ENCODE results near the gene TSSK3. TPM values are rescaled to one million over a fixed set of nuclear protein-coding genes. Genes with fewer than 3 reads are reported as not detected.
A peak's percentile ranks its signal among the peaks of the same experiment; 100 is the strongest.

The TSSK3 gene
- total RNA-seq, 1 experiment from 2014 or later, result 2.9 TPM

DNA sequence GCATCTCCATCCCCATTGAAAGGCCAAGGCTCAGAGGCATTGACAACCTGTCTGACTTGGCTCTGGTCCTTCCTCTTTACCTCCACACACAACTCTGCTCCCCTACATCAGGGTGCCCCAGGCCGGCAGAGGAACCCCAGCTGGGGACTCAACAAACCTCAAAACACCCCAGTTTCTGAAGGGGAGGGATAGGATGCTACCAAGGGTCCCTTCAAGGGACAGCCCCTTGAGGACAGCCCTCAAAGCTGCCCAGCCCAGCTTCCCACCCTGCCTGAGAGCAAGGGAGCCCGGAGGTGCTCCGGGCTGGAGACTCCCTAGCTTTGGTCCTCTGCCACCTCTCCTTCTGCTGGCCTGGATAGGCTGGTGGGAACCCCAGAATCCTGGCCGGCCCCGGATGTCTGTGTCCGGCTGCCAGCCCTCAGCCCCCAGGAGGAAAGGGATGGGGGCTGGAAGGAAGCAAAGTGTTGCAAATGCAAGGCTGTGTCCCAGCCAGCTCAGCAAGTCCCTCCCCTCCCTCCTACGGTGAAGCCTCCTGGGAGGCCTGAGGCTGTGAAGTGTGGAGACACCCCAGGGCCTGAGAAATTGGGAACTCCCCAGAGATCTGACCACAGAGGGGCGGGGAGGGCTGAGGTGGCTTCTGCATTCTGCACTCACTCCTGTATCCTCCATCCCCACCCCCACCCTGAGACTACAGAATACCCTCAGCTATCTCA, 25.2 kb upstream of the TSSK3 start (continued):
- TF ChIP-seq, protein P1, sequence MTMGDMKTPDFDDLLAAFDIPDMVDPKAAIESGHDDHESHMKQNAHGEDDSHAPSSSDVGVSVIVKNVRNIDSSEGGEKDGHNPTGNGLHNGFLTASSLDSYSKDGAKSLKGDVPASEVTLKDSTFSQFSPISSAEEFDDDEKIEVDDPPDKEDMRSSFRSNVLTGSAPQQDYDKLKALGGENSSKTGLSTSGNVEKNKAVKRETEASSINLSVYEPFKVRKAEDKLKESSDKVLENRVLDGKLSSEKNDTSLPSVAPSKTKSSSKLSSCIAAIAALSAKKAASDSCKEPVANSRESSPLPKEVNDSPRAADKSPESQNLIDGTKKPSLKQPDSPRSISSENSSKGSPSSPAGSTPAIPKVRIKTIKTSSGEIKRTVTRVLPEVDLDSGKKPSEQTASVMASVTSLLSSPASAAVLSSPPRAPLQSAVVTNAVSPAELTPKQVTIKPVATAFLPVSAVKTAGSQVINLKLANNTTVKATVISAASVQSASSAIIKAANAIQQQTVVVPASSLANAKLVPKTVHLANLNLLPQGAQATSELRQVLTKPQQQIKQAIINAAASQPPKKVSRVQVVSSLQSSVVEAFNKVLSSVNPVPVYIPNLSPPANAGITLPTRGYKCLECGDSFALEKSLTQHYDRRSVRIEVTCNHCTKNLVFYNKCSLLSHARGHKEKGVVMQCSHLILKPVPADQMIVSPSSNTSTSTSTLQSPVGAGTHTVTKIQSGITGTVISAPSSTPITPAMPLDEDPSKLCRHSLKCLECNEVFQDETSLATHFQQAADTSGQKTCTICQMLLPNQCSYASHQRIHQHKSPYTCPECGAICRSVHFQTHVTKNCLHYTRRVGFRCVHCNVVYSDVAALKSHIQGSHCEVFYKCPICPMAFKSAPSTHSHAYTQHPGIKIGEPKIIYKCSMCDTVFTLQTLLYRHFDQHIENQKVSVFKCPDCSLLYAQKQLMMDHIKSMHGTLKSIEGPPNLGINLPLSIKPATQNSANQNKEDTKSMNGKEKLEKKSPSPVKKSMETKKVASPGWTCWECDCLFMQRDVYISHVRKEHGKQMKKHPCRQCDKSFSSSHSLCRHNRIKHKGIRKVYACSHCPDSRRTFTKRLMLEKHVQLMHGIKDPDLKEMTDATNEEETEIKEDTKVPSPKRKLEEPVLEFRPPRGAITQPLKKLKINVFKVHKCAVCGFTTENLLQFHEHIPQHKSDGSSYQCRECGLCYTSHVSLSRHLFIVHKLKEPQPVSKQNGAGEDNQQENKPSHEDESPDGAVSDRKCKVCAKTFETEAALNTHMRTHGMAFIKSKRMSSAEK (CRISPR knock-in tag; IDR thresholded peaks at IDR 0.05; ENCODE audit: borderline replicate concordance), result no peak
- TF ChIP-seq NR2C2 (CRISPR knock-in tag; IDR thresholded peaks at IDR 0.05) (no peak), ETV6 (CRISPR knock-in tag; IDR thresholded peaks at IDR 0.05) (no peak), JUN (CRISPR knock-in tag; IDR thresholded peaks at IDR 0.05) (no peak), RORB (CRISPR knock-in tag; IDR thresholded peaks at IDR 0.05) (no peak), ZNF138 (CRISPR knock-in tag; conservative IDR thresholded peaks at IDR 0.05) (no peak), TCF7 (CRISPR knock-in tag; IDR thresholded peaks at IDR 0.05; ENCODE audit: low read depth) (no peak), SOX15 (CRISPR knock-in tag; IDR thresholded peaks at IDR 0.05) (no peak)
- TF ChIP-seq, protein P2, sequence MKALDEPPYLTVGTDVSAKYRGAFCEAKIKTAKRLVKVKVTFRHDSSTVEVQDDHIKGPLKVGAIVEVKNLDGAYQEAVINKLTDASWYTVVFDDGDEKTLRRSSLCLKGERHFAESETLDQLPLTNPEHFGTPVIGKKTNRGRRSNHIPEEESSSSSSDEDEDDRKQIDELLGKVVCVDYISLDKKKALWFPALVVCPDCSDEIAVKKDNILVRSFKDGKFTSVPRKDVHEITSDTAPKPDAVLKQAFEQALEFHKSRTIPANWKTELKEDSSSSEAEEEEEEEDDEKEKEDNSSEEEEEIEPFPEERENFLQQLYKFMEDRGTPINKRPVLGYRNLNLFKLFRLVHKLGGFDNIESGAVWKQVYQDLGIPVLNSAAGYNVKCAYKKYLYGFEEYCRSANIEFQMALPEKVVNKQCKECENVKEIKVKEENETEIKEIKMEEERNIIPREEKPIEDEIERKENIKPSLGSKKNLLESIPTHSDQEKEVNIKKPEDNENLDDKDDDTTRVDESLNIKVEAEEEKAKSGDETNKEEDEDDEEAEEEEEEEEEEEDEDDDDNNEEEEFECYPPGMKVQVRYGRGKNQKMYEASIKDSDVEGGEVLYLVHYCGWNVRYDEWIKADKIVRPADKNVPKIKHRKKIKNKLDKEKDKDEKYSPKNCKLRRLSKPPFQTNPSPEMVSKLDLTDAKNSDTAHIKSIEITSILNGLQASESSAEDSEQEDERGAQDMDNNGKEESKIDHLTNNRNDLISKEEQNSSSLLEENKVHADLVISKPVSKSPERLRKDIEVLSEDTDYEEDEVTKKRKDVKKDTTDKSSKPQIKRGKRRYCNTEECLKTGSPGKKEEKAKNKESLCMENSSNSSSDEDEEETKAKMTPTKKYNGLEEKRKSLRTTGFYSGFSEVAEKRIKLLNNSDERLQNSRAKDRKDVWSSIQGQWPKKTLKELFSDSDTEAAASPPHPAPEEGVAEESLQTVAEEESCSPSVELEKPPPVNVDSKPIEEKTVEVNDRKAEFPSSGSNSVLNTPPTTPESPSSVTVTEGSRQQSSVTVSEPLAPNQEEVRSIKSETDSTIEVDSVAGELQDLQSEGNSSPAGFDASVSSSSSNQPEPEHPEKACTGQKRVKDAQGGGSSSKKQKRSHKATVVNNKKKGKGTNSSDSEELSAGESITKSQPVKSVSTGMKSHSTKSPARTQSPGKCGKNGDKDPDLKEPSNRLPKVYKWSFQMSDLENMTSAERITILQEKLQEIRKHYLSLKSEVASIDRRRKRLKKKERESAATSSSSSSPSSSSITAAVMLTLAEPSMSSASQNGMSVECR (CRISPR knock-in tag; IDR thresholded peaks at IDR 0.05; ENCODE audit: borderline replicate concordance), result no peak

DNA sequence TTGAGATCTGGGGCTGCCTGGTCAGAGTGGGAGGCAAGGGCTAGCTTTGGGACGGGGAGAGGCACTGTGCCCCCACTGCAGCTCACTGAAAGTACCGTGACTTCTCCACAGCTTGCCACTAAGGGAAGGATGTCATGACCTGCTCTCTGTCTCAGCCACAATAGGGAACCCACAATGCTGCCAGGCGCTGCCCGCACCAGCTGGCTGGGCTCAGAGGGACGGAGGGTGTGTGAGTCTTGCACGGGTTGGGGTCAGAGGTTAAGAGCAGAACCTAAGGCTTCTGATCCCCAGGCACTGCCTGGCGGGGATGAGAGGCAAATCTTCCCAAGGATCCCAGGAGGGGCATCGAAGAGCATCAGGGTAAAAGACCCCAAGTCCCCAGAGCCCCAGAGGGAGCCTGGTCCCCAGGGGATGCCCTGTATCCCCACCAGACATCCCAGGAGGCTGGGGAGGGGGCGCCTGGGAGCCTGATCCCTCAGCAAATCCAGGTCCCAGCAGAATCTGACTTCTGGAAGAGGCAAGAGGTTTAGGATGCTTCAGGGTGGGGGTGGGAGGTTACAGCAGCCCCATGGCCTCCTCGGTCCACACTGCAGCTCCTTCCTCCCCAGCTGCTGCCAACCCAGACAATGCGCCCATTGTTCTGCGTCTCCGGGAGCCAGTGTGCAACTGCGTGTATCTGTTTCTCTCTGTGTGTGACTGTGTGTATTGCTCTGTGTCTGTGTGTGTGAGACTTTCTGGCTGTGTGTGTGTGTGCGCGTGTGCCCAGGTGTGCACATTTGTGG, 24.3 kb upstream of the TSSK3 start:
- TF ChIP-seq, protein P3, sequence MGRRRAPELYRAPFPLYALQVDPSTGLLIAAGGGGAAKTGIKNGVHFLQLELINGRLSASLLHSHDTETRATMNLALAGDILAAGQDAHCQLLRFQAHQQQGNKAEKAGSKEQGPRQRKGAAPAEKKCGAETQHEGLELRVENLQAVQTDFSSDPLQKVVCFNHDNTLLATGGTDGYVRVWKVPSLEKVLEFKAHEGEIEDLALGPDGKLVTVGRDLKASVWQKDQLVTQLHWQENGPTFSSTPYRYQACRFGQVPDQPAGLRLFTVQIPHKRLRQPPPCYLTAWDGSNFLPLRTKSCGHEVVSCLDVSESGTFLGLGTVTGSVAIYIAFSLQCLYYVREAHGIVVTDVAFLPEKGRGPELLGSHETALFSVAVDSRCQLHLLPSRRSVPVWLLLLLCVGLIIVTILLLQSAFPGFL (CRISPR knock-in tag; IDR thresholded peaks at IDR 0.05; ENCODE audit: borderline replicate concordance), result no peak
- TF ChIP-seq, protein P4, sequence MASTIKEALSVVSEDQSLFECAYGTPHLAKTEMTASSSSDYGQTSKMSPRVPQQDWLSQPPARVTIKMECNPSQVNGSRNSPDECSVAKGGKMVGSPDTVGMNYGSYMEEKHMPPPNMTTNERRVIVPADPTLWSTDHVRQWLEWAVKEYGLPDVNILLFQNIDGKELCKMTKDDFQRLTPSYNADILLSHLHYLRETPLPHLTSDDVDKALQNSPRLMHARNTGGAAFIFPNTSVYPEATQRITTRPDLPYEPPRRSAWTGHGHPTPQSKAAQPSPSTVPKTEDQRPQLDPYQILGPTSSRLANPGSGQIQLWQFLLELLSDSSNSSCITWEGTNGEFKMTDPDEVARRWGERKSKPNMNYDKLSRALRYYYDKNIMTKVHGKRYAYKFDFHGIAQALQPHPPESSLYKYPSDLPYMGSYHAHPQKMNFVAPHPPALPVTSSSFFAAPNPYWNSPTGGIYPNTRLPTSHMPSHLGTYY (CRISPR knock-in tag; IDR thresholded peaks at IDR 0.05), result no peak
- TF ChIP-seq MYBL2 (CRISPR knock-in tag; IDR thresholded peaks at IDR 0.05), result no peak
- TF ChIP-seq, protein P5, sequence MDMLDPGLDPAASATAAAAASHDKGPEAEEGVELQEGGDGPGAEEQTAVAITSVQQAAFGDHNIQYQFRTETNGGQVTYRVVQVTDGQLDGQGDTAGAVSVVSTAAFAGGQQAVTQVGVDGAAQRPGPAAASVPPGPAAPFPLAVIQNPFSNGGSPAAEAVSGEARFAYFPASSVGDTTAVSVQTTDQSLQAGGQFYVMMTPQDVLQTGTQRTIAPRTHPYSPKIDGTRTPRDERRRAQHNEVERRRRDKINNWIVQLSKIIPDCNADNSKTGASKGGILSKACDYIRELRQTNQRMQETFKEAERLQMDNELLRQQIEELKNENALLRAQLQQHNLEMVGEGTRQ (CRISPR knock-in tag; IDR thresholded peaks at IDR 0.05), result no peak
- peaks cover 37% of the 10 kb centered on the region for H3K4me1 Mint-ChIP-seq
- ChIA-PET POLR2A (interaction anchor here (0.6 to 2.8 kb wide), 2 partner anchors 90 to 122 kb away, joined by 4 to 11 read pairs; no protein-coding TSS in a partner anchor), CTCF (interaction anchor here (0.6 to 2.4 kb wide), 3 partner anchors 13 to 929 kb away, joined by 3 to 17 read pairs (median 4); no protein-coding TSS in a partner anchor)
- ATAC-seq (no peak), DNase-seq (ENCODE audit: low spot score) (no peak)
- no peak overlapping the region for H3K4me3 Mint-ChIP-seq
- H3K27ac Mint-ChIP-seq, result peak overlapping the region; percentile 34; the same call in 1 of the 2 replicates
- no peaks in the 10 kb centered on the region for H3K9me3 Mint-ChIP-seq
- H3K36me3 Mint-ChIP-seq, result peaks cover 14% of the 10 kb centered on the region
- H3K27me3 Mint-ChIP-seq (ENCODE audit: low read depth), result peaks cover 16% of the 10 kb centered on the region
